Liver (tissue), 9 donors: ENCODE results near the gene ATXN8OS. TPM values are rescaled to one million over a fixed set of nuclear protein-coding genes. Genes with fewer than 3 reads are reported as not detected.

Experiments
- DNase-seq: peaks from one replicate; pipeline ENCODE4 v3.0.0-alpha.2; 2017; ENCODE audit warnings: low spot score
- H3K27ac ChIP-seq, 2 donors: one replicate each; pipeline ENCODE4 v1.7.0; 2013; ENCODE audit warnings: inconsistent platforms in 2 of 2, low read length in 2 of 2, control low read depth in 1 of 2, low read depth in 1 of 2, mild to moderate bottlenecking in 1 of 2
- H3K27me3 ChIP-seq, 4 donors: one replicate each; pipeline versions ENCODE4 v1.6.1 to v1.7.0; 2013; ENCODE audit warnings: low read length in 3 of 4, inconsistent platforms in 1 of 4, mild to moderate bottlenecking in 1 of 4, moderate library complexity in 1 of 4; ENCODE audit not compliant: control insufficient read depth in 4 of 4, insufficient read depth in 4 of 4
- H3K36me3 ChIP-seq, 4 donors: one replicate each; pipeline versions ENCODE4 v1.6.1 to v1.7.0; 2013; ENCODE audit warnings: low read length in 3 of 4, mild to moderate bottlenecking in 3 of 4, low read depth in 1 of 4, moderate library complexity in 1 of 4; ENCODE audit not compliant: control insufficient read depth in 4 of 4, insufficient read depth in 3 of 4
- H3K4me1 ChIP-seq, 4 donors: one replicate each; pipeline versions ENCODE4 v1.6.1 to v1.7.0; 2013; ENCODE audit warnings: low read length in 3 of 4, mild to moderate bottlenecking in 3 of 4, moderate library complexity in 1 of 4; ENCODE audit not compliant: control insufficient read depth in 4 of 4, insufficient read depth in 4 of 4
- H3K4me3 ChIP-seq, 3 donors: one replicate each; pipeline versions ENCODE4 v1.6.1 to v1.7.0; 2013; ENCODE audit warnings: low read length in 3 of 3, control low read depth in 1 of 3, low read depth in 1 of 3, mild to moderate bottlenecking in 1 of 3
- H3K9ac ChIP-seq, 2 donors: one replicate each; pipeline ENCODE4 v1.7.0; 2013; ENCODE audit warnings: low read length in 2 of 2, mild to moderate bottlenecking in 2 of 2, moderate library complexity in 2 of 2, control low read depth in 1 of 2, low read depth in 1 of 2
- H3K9me3 ChIP-seq, 4 donors: one replicate each; pipeline versions ENCODE4 v1.6.1 to v1.7.0; 2013; ENCODE audit warnings: low read length in 3 of 4; ENCODE audit not compliant: control insufficient read depth in 4 of 4
- ATF3 ChIP-seq: IDR thresholded peaks from 2 replicates; pipeline ENCODE4 v1.6.1; 2016; ENCODE audit warnings: antibody characterized with exemption
- CTCF ChIP-seq: fragments of 150-350 bp; IDR thresholded peaks from 2 replicates; pipeline ENCODE4 v1.5.1; 2017; ENCODE audit warnings: improper control_type of control experiment, low read depth, low read length; ENCODE audit not compliant: missing input control
- EGR1 ChIP-seq, 2 donors: IDR thresholded peaks; 2 replicates each; pipeline ENCODE4 v1.6.1; 2016 to 2018; ENCODE audit warnings: antibody characterized with exemption in 2 of 2, low read depth in 2 of 2
- FOXA1 ChIP-seq: IDR thresholded peaks from 2 replicates; pipeline ENCODE4 v1.6.1; 2016; ENCODE audit warnings: antibody characterized with exemption
- FOXA2 ChIP-seq: IDR thresholded peaks from 2 replicates; pipeline ENCODE4 v1.6.1; 2016; ENCODE audit warnings: antibody characterized with exemption
- GABPA ChIP-seq, 2 donors: IDR thresholded peaks in 1 of 2; conservative IDR thresholded peaks in 1 of 2; 2 replicates each; pipeline ENCODE4 v1.6.1; 2016; ENCODE audit warnings: antibody characterized with exemption in 2 of 2, mild to moderate bottlenecking in 1 of 2, moderate library complexity in 1 of 2
- HNF4A ChIP-seq, 2 donors: conservative IDR thresholded peaks; 2 replicates each; pipeline ENCODE4 v1.6.1; 2016; ENCODE audit warnings: antibody characterized with exemption in 2 of 2, mild to moderate bottlenecking in 2 of 2
- HNF4G ChIP-seq: IDR thresholded peaks from 2 replicates; pipeline ENCODE4 v1.6.1; 2016; ENCODE audit warnings: antibody characterized with exemption
- JUND ChIP-seq, 2 donors: IDR thresholded peaks; 2 replicates each; pipeline ENCODE4 v1.6.1; 2016; ENCODE audit warnings: antibody characterized with exemption in 2 of 2
- MAX ChIP-seq: IDR thresholded peaks from 2 replicates; pipeline ENCODE4 v1.6.1; 2016; ENCODE audit warnings: antibody characterized with exemption
- NR2F2 ChIP-seq: IDR thresholded peaks from 2 replicates; pipeline ENCODE4 v1.6.1; 2016; ENCODE audit warnings: antibody characterized with exemption
- RAD21 ChIP-seq, 2 donors: IDR thresholded peaks; 2 replicates each; pipeline ENCODE4 v1.6.1; 2016; ENCODE audit warnings: antibody characterized with exemption in 2 of 2, mild to moderate bottlenecking in 2 of 2
- REST ChIP-seq: IDR thresholded peaks from 2 replicates; pipeline ENCODE4 v1.6.1; 2016; ENCODE audit warnings: antibody characterized with exemption, mild to moderate bottlenecking
- RXRA ChIP-seq, 2 donors: IDR thresholded peaks; 2 replicates each; pipeline ENCODE4 v1.6.1; 2017 to 2018; ENCODE audit warnings: antibody characterized with exemption in 2 of 2, mild to moderate bottlenecking in 1 of 2
- SP1 ChIP-seq: IDR thresholded peaks from 2 replicates; pipeline ENCODE4 v1.6.1; 2018; ENCODE audit warnings: antibody characterized with exemption, mild to moderate bottlenecking
- TAF1 ChIP-seq: conservative IDR thresholded peaks from 2 replicates; pipeline ENCODE4 v1.6.1; 2016; ENCODE audit warnings: antibody characterized with exemption, mild to moderate bottlenecking
- YY1 ChIP-seq: IDR thresholded peaks from 2 replicates; pipeline ENCODE4 v1.6.1; 2016; ENCODE audit warnings: antibody characterized with exemption, mild to moderate bottlenecking
- ZBTB33 ChIP-seq: IDR thresholded peaks from 2 replicates; pipeline ENCODE4 v1.6.1; 2016; ENCODE audit warnings: antibody characterized with exemption
- WGBS: extraction: QIAGEN DNeasy Blood & Tissue Kit; methylation state at CpG from one replicate; pipeline ENCODE4 v1.1.7; 2013; 5-methylcytosine and 5-hydroxymethylcytosine counted together
- polyA plus RNA-seq, 2 donors: library from polyadenylated mRNA; stranded (reverse) in 1 of 2; unstranded in 1 of 2; fragments of 200-250 nt in 1 of 2; fragments of >200 nt in 1 of 2; fragmentation: Nextera tagmentation in 1 of 2; extraction: Ambion mirVana in 1 of 2; gene quantifications; one replicate each; pipeline versions ENCODE4 v1.2.1 to v1.2.3, GENCODE V29; 2013 to 2015
- total RNA-seq, 2 donors: library from RNA; depleted of rRNA; stranded (reverse); fragments of >200 nt; gene quantifications; one replicate each; pipeline ENCODE4 v1.2.3, GENCODE V29; 2014
- donor health status: healthy.
- donor health status: healthy.
- donor health status: healthy.
- donor health status: healthy.
- donor health status: healthy.

ATXN8OS gene
- total and polyA plus RNA-seq, 4 donors = not detected

- TF ChIP-seq ZBTB33 = no peak
- no peak for TF ChIP-seq NR2F2
- TF ChIP-seq HNF4A (conservative IDR thresholded peaks at IDR 0.05) = no peak
These were observed 27.6 kb upstream of the ATXN8OS start (continued) for GRCh38 chr13:70080012-70080411.

GRCh38 chr13:70087247-70087646 is 20.4 kb upstream of the ATXN8OS start:
- no peak for DNase-seq
- TF ChIP-seq NR2F2 (no peak), GABPA (IDR thresholded peaks at IDR 0.05 in 1 of 2, conservative IDR thresholded peaks at IDR 0.05 in 1 of 2) (no peak), YY1 (no peak), MAX (no peak), JUND (IDR thresholded peaks at IDR 0.05) (no peak), HNF4G (no peak), RXRA (IDR thresholded peaks at IDR 0.05) (no peak), FOXA1 (no peak), ATF3 (no peak), EGR1 (IDR thresholded peaks at IDR 0.05; ENCODE audit: low read depth in 2 of 2) (no peak), FOXA2 (no peak), CTCF (no peak), TAF1 (no peak)
- no peak overlapping the region for H3K27ac ChIP-seq
- WGBS = 74% methylated on average over 4 of the region's 4 CpGs
- H3K27me3 ChIP-seq = no peaks in the 10 kb centered on the region
- H3K9ac ChIP-seq = no peak overlapping the region
- H3K36me3 ChIP-seq = no peaks in the 10 kb centered on the region
- H3K9me3 ChIP-seq = no peaks in the 10 kb centered on the region
- no peaks in the 10 kb centered on the region for H3K4me1 ChIP-seq
- H3K4me3 ChIP-seq = no peak overlapping the region

- no peak for DNase-seq
- TF ChIP-seq SP1 (no peak), ATF3 (no peak), FOXA1 (no peak), HNF4G (no peak), ZBTB33 (no peak), REST (no peak), RAD21 (IDR thresholded peaks at IDR 0.05) (no peak), HNF4A (conservative IDR thresholded peaks at IDR 0.05) (no peak), TAF1 (no peak), EGR1 (IDR thresholded peaks at IDR 0.05; ENCODE audit: low read depth in 2 of 2) (no peak), FOXA2 (no peak)
- H3K27ac ChIP-seq = no peak overlapping the region
- WGBS = 75% methylated on average over 2 of the region's 2 CpGs
- no peaks in the 10 kb centered on the region for H3K27me3 ChIP-seq
- H3K9ac ChIP-seq = no peak overlapping the region
- no peaks in the 10 kb centered on the region for H3K4me1 ChIP-seq
- H3K9me3 ChIP-seq = no peaks in the 10 kb centered on the region
- H3K36me3 ChIP-seq = no peaks in the 10 kb centered on the region
- H3K4me3 ChIP-seq = no peak overlapping the region
These were observed 18.7 kb upstream of the ATXN8OS start for GRCh38 chr13:70088926-70089325.
